GM21515 (cell line): Measurements from ENCODE around the gene CLIP4.

ENCODE experiments used
- ATAC-seq: cut with Tn5 transposase; IDR thresholded peaks from one replicate; pipeline ENCODE4 v1.9.1; 2021; ENCODE audit not compliant: unreplicated experiment

The CLIP4 gene

GRCh38 chr2:29130295-29130694 is 15.1 kb downstream of the CLIP4 start:
- ATAC-seq, result no peak

- ATAC-seq, result no peak
Measured at GRCh38 chr2:29134933-29135332, 19.7 kb downstream of the CLIP4 start.

GRCh38 chr2:29139152-29139551 is 23.9 kb downstream of the CLIP4 start:
- ATAC-seq, result no peak

GRCh38 chr2:29139731-29140130 is 24.5 kb downstream of the CLIP4 start:
- no peak for ATAC-seq

GRCh38 chr2:29143657-29144056 is 28.4 kb downstream of the CLIP4 start:
- ATAC-seq, result no peak

GRCh38 chr2:29146197-29146596 is 31.0 kb downstream of the CLIP4 start:
- no peak for ATAC-seq

GRCh38 chr2:29147963-29148362 is 32.7 kb downstream of the CLIP4 start:
- ATAC-seq, result no peak

- ATAC-seq, result no peak
Measured at GRCh38 chr2:29154610-29155009, 39.4 kb downstream of the CLIP4 start.

- no peak for ATAC-seq
Measured at GRCh38 chr2:29155578-29155977, 40.4 kb downstream of the CLIP4 start.

- ATAC-seq, result no peak
Measured at GRCh38 chr2:29157131-29157530, 41.9 kb downstream of the CLIP4 start.

GRCh38 chr2:29159125-29159524 is 43.9 kb downstream of the CLIP4 start:
- no peak for ATAC-seq

- ATAC-seq, result no peak
Measured at GRCh38 chr2:29160184-29160583, 45.0 kb downstream of the CLIP4 start.

- ATAC-seq, result no peak
Measured at GRCh38 chr2:29162204-29162928, 47.2 kb downstream of the CLIP4 start.

GRCh38 chr2:29164091-29164846 is 49.1 kb downstream of the CLIP4 start:
- no peak for ATAC-seq

- ATAC-seq, result no peak
Measured at GRCh38 chr2:29165362-29166241, 50.4 kb downstream of the CLIP4 start.

- ATAC-seq, result no peak
Measured at GRCh38 chr2:29166242-29167039, 51.2 kb downstream of the CLIP4 start.

- no peak for ATAC-seq
Measured at GRCh38 chr2:29174937-29175336, 59.7 kb downstream of the CLIP4 start.

GRCh38 chr2:29175338-29175737 is 60.1 kb downstream of the CLIP4 start:
- ATAC-seq, result no peak

- ATAC-seq, result no peak
Measured at GRCh38 chr2:29182334-29182733, 67.1 kb downstream of the CLIP4 start.

GRCh38 chr2:29182920-29183319 is 67.7 kb downstream of the CLIP4 start:
- ATAC-seq, result no peak

GRCh38 chr2:29184531-29184930 is 69.3 kb downstream of the CLIP4 start:
- ATAC-seq, result no peak
